ENCODE data around the gene SLC26A1. TPM values are rescaled to one million over a fixed set of nuclear protein-coding genes. Genes with fewer than 3 reads are reported as not detected.

Gene SLC26A1
- total RNA-seq, 8 experiments from 2014 or later, result 0.60 to 6.3 (median 2.0) TPM

GRCh38 chr4:1035510-1035909 lies 42.3 kb upstream of the SLC26A1 start:
- ATAC-seq (replicated peaks in 6 of 8), result peak in 6 of 8 experiments; percentile 2 to 35 (median 12)
- 60% methylated on average over 3 of the region's 26 CpGs; no CpG with 5 or more reads in 9 of the 10 experiments for WGBS, 10 experiments
- peaks cover 30 to 53% of the 10 kb centered on the region in 2 donors for H3K4me1 ChIP-seq (replicated peaks in 1 of 2)
- H3K27ac ChIP-seq, result no peak overlapping the region
- in situ Hi-C loops (cut with MboI; ENCODE audit: low pct_unique_long_range_greater_than_20kb in 2 of 9, low sequenced_read_pairs in 9 of 9, unreplicated experiment in 9 of 9), result no loop called here
- no peak overlapping the region for H3K4me3 ChIP-seq

GRCh38 chr4:1033840-1034551 lies 40.8 kb upstream of the SLC26A1 start:
- no peak overlapping the region for H3K27ac ChIP-seq
- 12 to 100% (median 71%) methylated on average over 1 to 6 of the region's 35 CpGs; no CpG with 5 or more reads in 4 of the 10 experiments for WGBS, 10 experiments

GRCh38 chr4:1032861-1033260 lies 39.7 kb upstream of the SLC26A1 start:
- WGBS, 10 experiments, result 64 to 90% (median 88%) methylated on average over 1 to 6 of the region's 10 CpGs; no CpG with 5 or more reads in 5 of the 10 experiments
- in situ Hi-C loops (cut with MboI; ENCODE audit: low pct_unique_long_range_greater_than_20kb in 2 of 9, low sequenced_read_pairs in 9 of 9, unreplicated experiment in 9 of 9), result no loop called here
- Histone ChIP-seq H3K27ac (no peak overlapping the region), H3K4me1 (replicated peaks in 1 of 2) (peaks cover 29 to 43% of the 10 kb centered on the region in 2 donors), H3K4me3 (no peak overlapping the region)
- no peak for ATAC-seq (replicated peaks in 6 of 8)

More at GRCh38 chr4:1033840-1034551, 40.8 kb upstream of the SLC26A1 start:
- in situ Hi-C loops (cut with MboI; ENCODE audit: low pct_unique_long_range_greater_than_20kb in 2 of 9, low sequenced_read_pairs in 9 of 9, unreplicated experiment in 9 of 9), result no loop called here
- Histone ChIP-seq H3K4me1 (replicated peaks in 1 of 2) (peaks cover 33 to 49% of the 10 kb centered on the region in 2 donors), H3K4me3 (no peak overlapping the region)
- peak in 3 of 8 experiments; percentile 7 to 69 (median 66) for ATAC-seq (replicated peaks in 6 of 8)

GRCh38 chr4:1031956-1032795 lies 39.0 kb upstream of the SLC26A1 start:
- ATAC-seq (replicated peaks in 6 of 8), result no peak
- 40 to 87% (median 69%) methylated on average over 1 to 16 of the region's 37 CpGs; no CpG with 5 or more reads in 6 of the 10 experiments for WGBS, 10 experiments
- H3K27ac ChIP-seq, result no peak overlapping the region
- in situ Hi-C loops (cut with MboI; ENCODE audit: low pct_unique_long_range_greater_than_20kb in 2 of 9, low sequenced_read_pairs in 9 of 9, unreplicated experiment in 9 of 9), result no loop called here
- H3K4me3 ChIP-seq, result no peak overlapping the region
- H3K4me1 ChIP-seq (replicated peaks in 1 of 2), result peaks cover 33 to 45% of the 10 kb centered on the region in 2 donors

- no peak overlapping the region for H3K27ac ChIP-seq
- peaks cover 31 to 39% of the 10 kb centered on the region in 2 donors for H3K4me1 ChIP-seq (replicated peaks in 1 of 2)
- 100% methylated on average over 1 of the region's 8 CpGs; no CpG with 5 or more reads in 9 of the 10 experiments for WGBS, 10 experiments
- in situ Hi-C loops (cut with MboI; ENCODE audit: low pct_unique_long_range_greater_than_20kb in 2 of 9, low sequenced_read_pairs in 9 of 9, unreplicated experiment in 9 of 9), result no loop called here
- no peak for ATAC-seq (replicated peaks in 6 of 8)
- H3K4me3 ChIP-seq, result no peak overlapping the region
These were observed 38.1 kb upstream of the SLC26A1 start for GRCh38 chr4:1031346-1031745.

- peak overlapping the region in 1 of 2 donors; percentile 18 for H3K27ac ChIP-seq
- peak in 6 of 8 experiments; percentile 17 to 65 (median 56) for ATAC-seq (replicated peaks in 6 of 8)
- H3K4me1 ChIP-seq (replicated peaks in 1 of 2), result peaks cover 32% of the 10 kb centered on the region in 2 donors
- no peak overlapping the region for H3K4me3 ChIP-seq
- in situ Hi-C loops (cut with MboI; ENCODE audit: low pct_unique_long_range_greater_than_20kb in 2 of 9, low sequenced_read_pairs in 9 of 9, unreplicated experiment in 9 of 9), result no loop called here
- no CpG with 5 or more reads among the region's 16 CpGs for WGBS, 10 experiments
These were observed 37.4 kb upstream of the SLC26A1 start for GRCh38 chr4:1030559-1030958.

- peak in 7 of 8 experiments; percentile 4 to 71 (median 61) for ATAC-seq (replicated peaks in 6 of 8)
- WGBS, 10 experiments, result no CpG with 5 or more reads among the region's 12 CpGs
- in situ Hi-C loops (cut with MboI; ENCODE audit: low pct_unique_long_range_greater_than_20kb in 2 of 9, low sequenced_read_pairs in 9 of 9, unreplicated experiment in 9 of 9), result no loop called here
- H3K4me1 ChIP-seq (replicated peaks in 1 of 2), result peaks cover 30 to 32% of the 10 kb centered on the region in 2 donors
- H3K27ac ChIP-seq, result peak overlapping the region in 1 of 2 donors; percentile 18
- no peak overlapping the region for H3K4me3 ChIP-seq
These were observed 36.8 kb upstream of the SLC26A1 start for GRCh38 chr4:1030031-1030430.

- 100% methylated on average over 3 of the region's 17 CpGs; no CpG with 5 or more reads in 9 of the 10 experiments for WGBS, 10 experiments
- Histone ChIP-seq H3K27ac (no peak overlapping the region), H3K4me3 (no peak overlapping the region), H3K4me1 (replicated peaks in 1 of 2) (peaks cover 30 to 32% of the 10 kb centered on the region in 2 donors)
- ATAC-seq (replicated peaks in 6 of 8), result peak in 1 of 8 experiments; percentile 0
- in situ Hi-C loops (cut with MboI; ENCODE audit: low pct_unique_long_range_greater_than_20kb in 2 of 9, low sequenced_read_pairs in 9 of 9, unreplicated experiment in 9 of 9), result no loop called here
These were observed 36.3 kb upstream of the SLC26A1 start for GRCh38 chr4:1029529-1029928.

- in situ Hi-C loops (cut with MboI; ENCODE audit: low pct_unique_long_range_greater_than_20kb in 2 of 9, low sequenced_read_pairs in 9 of 9, unreplicated experiment in 9 of 9), result no loop called here
- H3K4me1 ChIP-seq (replicated peaks in 1 of 2), result peaks cover 27 to 29% of the 10 kb centered on the region in 2 donors
- no CpG with 5 or more reads among the region's 36 CpGs for WGBS, 10 experiments
- H3K4me3 ChIP-seq, result no peak overlapping the region
- no peak overlapping the region for H3K27ac ChIP-seq
- ATAC-seq (replicated peaks in 6 of 8), result no peak
These were observed 35.5 kb upstream of the SLC26A1 start for GRCh38 chr4:1028574-1029220.

GRCh38 chr4:1027915-1028238 lies 34.7 kb upstream of the SLC26A1 start:
- no peak overlapping the region for H3K4me3 ChIP-seq
- H3K27ac ChIP-seq, result no peak overlapping the region
- peak in 5 of 8 experiments; percentile 4 to 44 (median 22) for ATAC-seq (replicated peaks in 6 of 8)
- in situ Hi-C loops (cut with MboI; ENCODE audit: low pct_unique_long_range_greater_than_20kb in 2 of 9, low sequenced_read_pairs in 9 of 9, unreplicated experiment in 9 of 9), result no loop called here
- H3K4me1 ChIP-seq (replicated peaks in 1 of 2), result peaks cover 27% of the 10 kb centered on the region in 2 donors
- 40 to 50% methylated on average over 2 to 3 of the region's 9 CpGs; no CpG with 5 or more reads in 8 of the 10 experiments for WGBS, 10 experiments

- in situ Hi-C loops (cut with MboI; ENCODE audit: low pct_unique_long_range_greater_than_20kb in 2 of 9, low sequenced_read_pairs in 9 of 9, unreplicated experiment in 9 of 9), result no loop called here
- peaks cover 27% of the 10 kb centered on the region in 2 donors for H3K4me1 ChIP-seq (replicated peaks in 1 of 2)
- no peak overlapping the region for H3K4me3 ChIP-seq
- H3K27ac ChIP-seq, result no peak overlapping the region
- no peak for ATAC-seq (replicated peaks in 6 of 8)
- 0 to 100% (median 60%) methylated on average over 1 to 7 of the region's 26 CpGs; no CpG with 5 or more reads in 4 of the 10 experiments for WGBS, 10 experiments
These were observed 34.2 kb upstream of the SLC26A1 start for GRCh38 chr4:1027219-1027914.

- 30 to 90% (median 60%) methylated on average over 2 to 7 of the region's 17 CpGs; no CpG with 5 or more reads in 6 of the 10 experiments for WGBS, 10 experiments
- H3K4me1 ChIP-seq (replicated peaks in 1 of 2), result peaks cover 26 to 27% of the 10 kb centered on the region in 2 donors
- H3K27ac ChIP-seq, result no peak overlapping the region
- peak; percentile 6 to 47 (median 20) for ATAC-seq (replicated peaks in 6 of 8)
- in situ Hi-C loops (cut with MboI; ENCODE audit: low pct_unique_long_range_greater_than_20kb in 2 of 9, low sequenced_read_pairs in 9 of 9, unreplicated experiment in 9 of 9), result no loop called here
- H3K4me3 ChIP-seq, result no peak overlapping the region
These were observed 32.9 kb upstream of the SLC26A1 start for GRCh38 chr4:1026115-1026514.

All from motor neuron (in vitro differentiated cells).